A549 (cell line): Measurements from ENCODE around the gene ERRFI1. TPM values are rescaled to one million over a fixed set of nuclear protein-coding genes. Genes with fewer than 3 reads are reported as not detected.
A peak's percentile ranks its signal among the peaks of the same experiment; 100 is the strongest.

ENCODE experiments used
- ATAC-seq, 2 experiments: fragments of 200-7000 bp in 1 of 2; fragments of >200 bp in 1 of 2; cut with Nextera tagmentation in 1 of 2; cut with Tn5 transposase in 1 of 2; 3 replicates each; pipeline versions ENCODE4 v1.8.0 to v1.9.1; 2018 to 2020; ENCODE audit warnings: mild to moderate bottlenecking in 1 of 2, moderate library complexity in 1 of 2
- CTCF ChIA-PET: fragments of 300-600 bp; sonication (Branson Sonifier 250); formaldehyde crosslinking; extraction: SDS; loops from one replicate; lab custom pipeline; 2021; ENCODE audit warnings: antibody characterized with exemption, inconsistent platforms; lab: Yijun Ruan, JAX
- POLR2A ChIA-PET: fragments of 350-600 bp; formaldehyde crosslinking; extraction: SDS; loops from one replicate; lab custom pipeline; 2021; ENCODE audit warnings: antibody characterized with exemption, inconsistent platforms; lab: Yijun Ruan, JAX
- DNase-seq, 2 experiments: peaks; one replicate each; pipeline versions ENCODE4 v3.0.0 to v3.0.0-alpha.2; 2011 to 2016; ENCODE audit warnings: low read depth in 1 of 2, low spot score in 1 of 2
- FAIRE-seq: peaks from 2 replicates; lab custom pipeline; 2011; peaks lifted over from hg19 to GRCh38; lab: Jason Lieb, UNC
- H3K27ac ChIP-seq, 2 experiments: fragments of >200 bp; sonication (Bioruptor Twin); formaldehyde crosslinking; 3 replicates each; pipeline ENCODE4 v1.5.1; 2016 to 2017
- H3K4me1 ChIP-seq: fragments of >200 bp; sonication (Bioruptor Twin); formaldehyde crosslinking; 3 replicates; pipeline ENCODE4 v1.6.1; 2016
- H3K4me2 ChIP-seq: fragments of >200 bp; sonication (Bioruptor Twin); formaldehyde crosslinking; 3 replicates; pipeline ENCODE4 v1.6.1; 2016
- H3K4me3 ChIP-seq: fragments of >200 bp; sonication (Bioruptor Twin); formaldehyde crosslinking; 3 replicates; pipeline ENCODE4 v1.5.1; 2016
- H3K9me3 ChIP-seq: fragments of >200 bp; sonication (Bioruptor Twin); formaldehyde crosslinking; 3 replicates; pipeline ENCODE4 v1.6.1; 2016
- CBX2 ChIP-seq: fragments of 200-600 bp; sonication (generic); IDR thresholded peaks from 2 replicates; pipeline ENCODE4 v1.6.1; 2016; ENCODE audit warnings: low read depth, mild to moderate bottlenecking, borderline replicate concordance
- CTCF ChIP-seq: fragments of >200 bp; sonication (Bioruptor Twin); formaldehyde crosslinking; IDR thresholded peaks from 3 replicates; pipeline ENCODE4 v1.5.1; 2016
- EHF ChIP-seq: fragments of 250-450 bp; sonication (Bioruptor Pico); IDR thresholded peaks from 2 replicates; pipeline ENCODE4 v1.5.0; 2020; ENCODE audit warnings: mild to moderate bottlenecking
- EHMT2 ChIP-seq: fragments of 200-600 bp; sonication (generic); IDR thresholded peaks from 2 replicates; pipeline ENCODE4 v1.6.1; 2016; ENCODE audit warnings: antibody characterized with exemption, low read depth, mild to moderate bottlenecking, moderate library complexity
- EP300 ChIP-seq, 2 experiments: fragments of >200 bp; sonication (Bioruptor Twin); formaldehyde crosslinking; IDR thresholded peaks; 2 replicates in 1 of 2; 3 replicates in 1 of 2; pipeline ENCODE4 v1.6.1; 2016 to 2017
- ESRRA ChIP-seq: fragments of 150-350 bp; IDR thresholded peaks from 2 replicates; pipeline ENCODE4 v1.6.1; 2014; ENCODE audit warnings: mild to moderate bottlenecking, low read length, borderline replicate concordance
- FOSL2 ChIP-seq, 2 experiments: fragments of 450-650 bp in 1 of 2; fragments of >200 bp in 1 of 2; sonication (Bioruptor Twin) in 1 of 2; formaldehyde crosslinking; IDR thresholded peaks; 2 replicates each; pipeline versions ENCODE4 v1.5.0 to v1.6.1; 2016 to 2020; ENCODE audit warnings: mild to moderate bottlenecking in 1 of 2, moderate library complexity in 1 of 2
- HDAC2 ChIP-seq: fragments of 200-600 bp; sonication (generic); IDR thresholded peaks from 2 replicates; pipeline ENCODE4 v1.6.1; 2016
- HEYL ChIP-seq: fragments of 250-450 bp; sonication (Bioruptor Pico); IDR thresholded peaks from 2 replicates; pipeline ENCODE4 v1.8.0; 2021; ENCODE audit warnings: mild to moderate bottlenecking, moderate library complexity
- MAFK ChIP-seq: fragments of 450-650 bp; IDR thresholded peaks from 2 replicates; pipeline ENCODE4 v1.6.1; 2014; ENCODE audit not compliant: partially characterized antibody
- MAX ChIP-seq: IDR thresholded peaks from 2 replicates; pipeline ENCODE4 v1.6.1; 2012
- NPAS2 ChIP-seq: fragments of 250-450 bp; sonication (Bioruptor Pico); IDR thresholded peaks from 2 replicates; pipeline ENCODE4 v1.8.0; 2022; ENCODE audit warnings: mild to moderate bottlenecking, moderate library complexity, borderline replicate concordance
- POLR2A ChIP-seq: IDR thresholded peaks from 2 replicates; pipeline ENCODE4 v1.6.1; 2012; ENCODE audit warnings: mild to moderate bottlenecking, low read length
- RAD21 ChIP-seq, 2 experiments: fragments of >200 bp in 1 of 2; sonication (Bioruptor Twin) in 1 of 2; formaldehyde crosslinking in 1 of 2; IDR thresholded peaks in 1 of 2; conservative IDR thresholded peaks in 1 of 2; 2 replicates in 1 of 2; 3 replicates in 1 of 2; pipeline ENCODE4 v1.6.1; 2012 to 2018; ENCODE audit warnings: inconsistent platforms in 1 of 2
- RARB ChIP-seq: fragments of 250-450 bp; sonication (Bioruptor Pico); IDR thresholded peaks from 2 replicates; pipeline ENCODE4 v1.8.0; 2021; ENCODE audit warnings: mild to moderate bottlenecking, moderate library complexity
- SREBF2 ChIP-seq: fragments of 450-650 bp; IDR thresholded peaks from 2 replicates; pipeline ENCODE4 v1.6.1; 2014; ENCODE audit warnings: mild to moderate bottlenecking, moderate library complexity
- TFCP2L1 ChIP-seq: fragments of 250-450 bp; sonication (Bioruptor Pico); IDR thresholded peaks from 2 replicates; pipeline ENCODE4 v1.5.0; 2021; ENCODE audit warnings: mild to moderate bottlenecking
- TP53 ChIP-seq: fragments of 250-450 bp; sonication (Bioruptor Pico); IDR thresholded peaks from 2 replicates; pipeline ENCODE4 v1.5.0; 2021; ENCODE audit warnings: mild to moderate bottlenecking, moderate library complexity
- ZC3H11A ChIP-seq: fragments of 450-650 bp; IDR thresholded peaks from 2 replicates; pipeline ENCODE4 v1.6.1; 2014; ENCODE audit warnings: antibody characterized with exemption, mild to moderate bottlenecking
- WGBS: methylation state at CpG from one replicate; pipeline ENCODE4 v1.1.6; 2017; ENCODE audit errors: missing lambda C conversion rate; 5-methylcytosine and 5-hydroxymethylcytosine counted together
- polyA plus RNA-seq, 4 experiments: library from polyadenylated mRNA; depleted of rRNA in 3 of 4; stranded (reverse); fragments of >200 nt; fragmentation: RNase III in 1 of 4; extraction: RNeasy Plus Mini Kit Qiagen cat#74134 plus additional on column Dnase treatment in 1 of 4; gene quantifications; 2 replicates in 3 of 4; 3 replicates in 1 of 4; pipeline ENCODE4 v1.2.3, GENCODE V29; 2011 to 2017
- TF ChIP-seq, protein P1 (sequence below): fragments of >200 bp; sonication (Bioruptor Twin); formaldehyde crosslinking; IDR thresholded peaks from 3 replicates; pipeline ENCODE4 v1.6.1; 2016

ERRFI1 gene
- polyA plus RNA-seq, 2 of the 4 experiments (the other 2 are of a cell fraction), result 51.0 to 217 TPM

DNA sequence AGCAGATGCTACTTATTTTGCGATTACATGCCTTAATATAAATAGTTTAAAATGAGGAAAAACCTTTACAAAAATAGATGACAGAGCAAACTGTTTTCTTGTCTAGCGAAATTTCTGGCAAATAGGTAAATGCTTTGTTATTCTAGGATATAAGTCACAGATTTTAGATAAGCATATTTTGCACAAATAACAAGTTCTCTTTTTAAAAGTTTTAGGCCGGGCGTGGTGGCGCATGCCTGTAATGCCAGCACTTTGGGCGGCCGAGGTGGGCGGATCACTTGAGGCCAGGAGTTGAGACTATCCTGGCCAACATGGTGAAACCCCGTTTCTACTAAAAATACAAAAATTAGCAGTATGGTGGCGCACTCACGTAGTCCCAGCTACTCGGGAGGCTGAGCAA, 20.3 kb upstream of the ERRFI1 start:
- 63% methylated on average over 12 of the region's 12 CpGs for WGBS
- ATAC-seq (no peak), DNase-seq (no peak), FAIRE-seq (no peak)
- Histone ChIP-seq H3K4me1 (peaks cover 36% of the 10 kb centered on the region), H3K4me3 (no peak overlapping the region), H3K9me3 (peaks cover 15% of the 10 kb centered on the region; the same call in 2 of the 3 replicates), H3K27ac (peak overlapping the region; percentile 89 to 93), H3K4me2 (peak overlapping the region; percentile 49)
- TF ChIP-seq MAX (0 out of 2 replicates have a peak, but pooled peaks have one; percentile 17), HEYL (CRISPR knock-in tag) (no peak)
- POLR2A ChIA-PET, result no interaction called here
- CTCF ChIA-PET, result interaction anchor here (1.3 kb wide), 1 partner anchor 71 kb away, joined by 3 read pairs; no protein-coding TSS in a partner anchor

DNA sequence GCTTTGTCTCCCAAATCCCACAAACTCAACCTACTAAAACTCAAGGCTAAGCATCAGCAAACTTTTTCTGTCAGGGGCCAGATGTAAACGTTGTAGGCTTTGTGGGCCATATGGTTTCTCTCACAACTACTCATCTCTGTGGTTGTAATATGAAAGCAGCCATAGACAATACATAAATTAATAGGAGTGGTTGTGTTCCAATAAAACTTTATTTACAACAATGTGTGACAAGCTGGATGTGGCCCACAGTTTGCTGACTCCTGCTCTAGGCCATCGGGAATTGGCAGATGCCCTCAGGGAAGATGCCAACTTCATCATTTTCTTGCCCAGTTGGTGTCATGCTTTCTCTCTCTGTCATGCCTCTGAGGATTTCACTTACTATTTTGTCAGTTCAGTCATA, 17.5 kb upstream of the ERRFI1 start:
- ATAC-seq (no peak), FAIRE-seq (no peak)
- H3K4me1 ChIP-seq, result peaks cover 45% of the 10 kb centered on the region
- no peak for TF ChIP-seq EHF (CRISPR knock-in tag)
- no peak for TF ChIP-seq ZC3H11A
- no peak for TF ChIP-seq CTCF
- no peak for TF ChIP-seq NPAS2 (CRISPR knock-in tag)
- no peak for TF ChIP-seq CBX2
- TF ChIP-seq RAD21 (conservative IDR thresholded peaks at IDR 0.05 in 1 of 2, IDR thresholded peaks at IDR 0.05 in 1 of 2), result no peak
- no peak for TF ChIP-seq MAFK
- no peak for TF ChIP-seq EP300 (IDR thresholded peaks at IDR 0.05)
- TF ChIP-seq ESRRA, result no peak
- TF ChIP-seq, protein P1, sequence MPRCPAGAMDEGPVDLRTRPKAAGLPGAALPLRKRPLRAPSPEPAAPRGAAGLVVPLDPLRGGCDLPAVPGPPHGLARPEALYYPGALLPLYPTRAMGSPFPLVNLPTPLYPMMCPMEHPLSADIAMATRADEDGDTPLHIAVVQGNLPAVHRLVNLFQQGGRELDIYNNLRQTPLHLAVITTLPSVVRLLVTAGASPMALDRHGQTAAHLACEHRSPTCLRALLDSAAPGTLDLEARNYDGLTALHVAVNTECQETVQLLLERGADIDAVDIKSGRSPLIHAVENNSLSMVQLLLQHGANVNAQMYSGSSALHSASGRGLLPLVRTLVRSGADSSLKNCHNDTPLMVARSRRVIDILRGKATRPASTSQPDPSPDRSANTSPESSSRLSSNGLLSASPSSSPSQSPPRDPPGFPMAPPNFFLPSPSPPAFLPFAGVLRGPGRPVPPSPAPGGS, result no peak
- no peak for TF ChIP-seq POLR2A
- no peak for TF ChIP-seq FOSL2 (IDR thresholded peaks at IDR 0.05)
- no peak for TF ChIP-seq FOSL2 (CRISPR knock-in tag; IDR thresholded peaks at IDR 0.05)
- no peak for TF ChIP-seq TP53 (CRISPR knock-in tag)
- no peak for TF ChIP-seq RARB (CRISPR knock-in tag)
- TF ChIP-seq HDAC2, result no peak
- TF ChIP-seq, all 56 proteins: peak for 0
- Histone ChIP-seq H3K4me2 (no peak overlapping the region), H3K27ac (peak overlapping the region; percentile 7 to 89; a peak in 3 of 6 replicates), H3K4me3 (no peak overlapping the region), H3K9me3 (peaks cover 15% of the 10 kb centered on the region; the same call in 2 of the 3 replicates)
- POLR2A ChIA-PET, result no interaction called here
- WGBS, result 67% methylated on average over 2 of the region's 2 CpGs
- DNase-seq, result no peak
- CTCF ChIA-PET, result interaction anchor here (1.2 kb wide), 1 partner anchor 9 kb away, joined by 4 read pairs; no protein-coding TSS in a partner anchor

GRCh38 chr1:8042134-8042533, 16.0 kb upstream of the ERRFI1 start:
- CTCF ChIA-PET, result interaction anchor here (1.2 kb wide), 1 partner anchor 8 kb away, joined by 4 read pairs; no protein-coding TSS in a partner anchor
- Histone ChIP-seq H3K4me1 (peaks cover 32% of the 10 kb centered on the region), H3K4me3 (no peak overlapping the region), H3K4me2 (no peak overlapping the region), H3K9me3 (peaks cover 15% of the 10 kb centered on the region; the same call in 2 of the 3 replicates), H3K27ac (peak overlapping the region in 1 of 2 experiments; percentile 84; a peak in 1 of 6 replicates)
- TF ChIP-seq TFCP2L1 (CRISPR knock-in tag) (no peak), EHMT2 (no peak), SREBF2 (no peak)
- FAIRE-seq (no peak), ATAC-seq (no peak), DNase-seq (no peak)
- 95% methylated on average over 3 of the region's 3 CpGs for WGBS
- POLR2A ChIA-PET, result interaction anchor here (0.6 kb wide), 2 partner anchors 46 to 227 kb away, joined by 4 to 10 read pairs; no protein-coding TSS in a partner anchor
